Measurements from ENCODE around the gene ZFP36L1.
"Not testable (repeated sequence)": the region's sequence is repeated elsewhere in the genome, so short reads cannot be mapped to it uniquely, and the experiment has no call there.

ZFP36L1 gene

GRCh38 chr14:68784226-68784910 is 8.5 kb downstream of the ZFP36L1 start:
- DNase-seq (ENCODE audit: low read depth in 2 of 2) = no peak

- DNase-seq (ENCODE audit: low read depth in 2 of 2) = no peak
Observed at GRCh38 chr14:68783408-68784225, 9.2 kb downstream of the ZFP36L1 start.

GRCh38 chr14:68782091-68782981 is 10.5 kb downstream of the ZFP36L1 start:
- no peak for DNase-seq (ENCODE audit: low read depth in 2 of 2)

DNA sequence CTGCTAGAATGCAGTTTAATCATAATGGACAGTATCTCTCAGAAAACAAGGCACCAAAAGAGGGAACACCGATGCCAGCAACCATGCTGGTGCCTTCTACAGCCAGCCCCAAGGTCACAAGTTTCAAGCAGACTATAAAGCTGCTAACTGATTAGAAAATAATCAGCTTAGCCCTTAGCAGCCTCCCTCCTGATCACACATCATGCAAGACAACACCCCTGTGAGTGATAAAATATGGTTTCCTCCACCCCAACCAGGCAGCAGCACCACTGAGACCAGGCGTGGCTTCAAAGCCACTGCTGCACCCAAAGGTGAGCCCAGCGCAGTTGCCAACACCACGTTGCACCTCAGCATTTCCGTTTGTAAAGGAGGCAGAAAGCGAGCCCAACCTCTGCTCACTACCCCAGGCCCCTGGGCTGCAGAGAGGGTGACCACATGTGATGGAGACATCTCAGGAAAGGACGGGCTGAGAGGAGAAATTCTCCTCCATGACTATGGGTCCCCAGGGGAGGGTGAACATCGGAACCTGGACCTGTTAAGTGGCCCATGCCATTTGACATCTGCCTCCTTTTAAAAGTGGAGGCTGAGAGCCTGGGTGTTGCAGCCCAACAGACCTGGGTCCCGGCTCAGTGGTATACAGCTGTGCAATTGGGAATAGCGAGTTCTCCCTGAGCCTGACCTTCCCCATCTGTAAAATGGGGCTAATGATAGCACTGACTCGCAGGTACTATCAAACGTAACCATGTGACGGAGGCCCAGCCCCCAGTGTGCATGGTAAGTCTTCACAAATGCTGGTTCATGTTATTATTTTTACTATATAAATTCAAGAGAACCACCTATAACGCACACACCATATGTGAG is 11.5 kb downstream of the ZFP36L1 start:
- DNase-seq (ENCODE audit: low read depth in 2 of 2) = no peak

GRCh38 chr14:68780358-68781160 is 12.3 kb downstream of the ZFP36L1 start:
- DNase-seq (ENCODE audit: low read depth in 2 of 2) = no peak

DNA sequence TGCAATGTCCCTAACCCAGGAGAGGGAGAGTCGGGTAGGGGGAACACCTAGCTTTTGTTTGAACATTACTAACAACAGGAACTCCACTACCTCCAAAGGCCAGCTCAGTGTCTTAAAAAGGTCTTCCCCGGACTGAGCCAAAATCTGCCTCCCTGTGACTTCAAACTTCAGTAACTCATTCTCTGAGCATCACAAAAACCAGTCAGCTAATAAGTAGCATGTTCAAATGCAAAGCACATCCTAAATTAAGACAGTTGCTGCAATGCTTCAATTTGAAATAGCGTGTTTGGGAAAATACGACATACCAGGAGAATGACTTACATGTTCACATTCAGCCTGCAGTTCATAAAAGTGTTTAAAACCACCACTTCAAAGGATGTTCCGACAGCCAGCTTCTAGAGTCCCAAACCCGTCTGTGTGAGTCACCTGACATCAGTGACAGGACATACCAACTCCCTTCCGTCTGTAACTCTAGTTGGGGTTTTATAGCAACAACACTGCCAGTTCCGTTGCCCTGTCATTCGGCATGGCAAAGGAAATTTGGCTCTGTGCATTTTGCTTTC is 13.0 kb downstream of the ZFP36L1 start:
- DNase-seq (ENCODE audit: low read depth in 2 of 2) = no peak

GRCh38 chr14:68777644-68778043 is 15.2 kb downstream of the ZFP36L1 start:
- DNase-seq (ENCODE audit: low read depth in 2 of 2) = no peak

DNA sequence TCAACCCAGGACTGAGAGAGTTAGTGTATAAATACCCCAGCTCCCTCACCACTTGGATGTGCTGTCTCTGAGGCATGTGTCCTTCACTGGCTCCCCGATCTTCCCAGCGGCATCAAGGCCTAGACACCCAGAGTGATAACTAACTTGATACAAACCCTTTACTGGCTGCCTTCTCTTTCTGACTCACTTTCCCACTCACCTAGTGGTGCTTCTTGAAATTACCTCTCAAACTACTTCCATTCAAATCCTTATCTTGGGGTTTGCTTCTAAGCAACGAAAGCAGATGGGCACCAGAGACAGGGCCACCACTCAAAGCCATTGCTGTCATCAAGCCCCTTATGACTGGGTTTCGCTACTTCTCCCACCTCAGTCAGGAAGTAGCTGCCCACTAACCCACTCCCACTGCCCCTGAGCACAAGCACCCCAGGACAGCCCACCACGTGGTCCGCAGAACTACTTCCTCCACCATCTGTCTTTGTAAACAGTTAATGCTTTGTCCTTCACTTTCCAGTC is 17.2 kb downstream of the ZFP36L1 start:
- DNase-seq (ENCODE audit: low read depth in 2 of 2) = no peak

DNA sequence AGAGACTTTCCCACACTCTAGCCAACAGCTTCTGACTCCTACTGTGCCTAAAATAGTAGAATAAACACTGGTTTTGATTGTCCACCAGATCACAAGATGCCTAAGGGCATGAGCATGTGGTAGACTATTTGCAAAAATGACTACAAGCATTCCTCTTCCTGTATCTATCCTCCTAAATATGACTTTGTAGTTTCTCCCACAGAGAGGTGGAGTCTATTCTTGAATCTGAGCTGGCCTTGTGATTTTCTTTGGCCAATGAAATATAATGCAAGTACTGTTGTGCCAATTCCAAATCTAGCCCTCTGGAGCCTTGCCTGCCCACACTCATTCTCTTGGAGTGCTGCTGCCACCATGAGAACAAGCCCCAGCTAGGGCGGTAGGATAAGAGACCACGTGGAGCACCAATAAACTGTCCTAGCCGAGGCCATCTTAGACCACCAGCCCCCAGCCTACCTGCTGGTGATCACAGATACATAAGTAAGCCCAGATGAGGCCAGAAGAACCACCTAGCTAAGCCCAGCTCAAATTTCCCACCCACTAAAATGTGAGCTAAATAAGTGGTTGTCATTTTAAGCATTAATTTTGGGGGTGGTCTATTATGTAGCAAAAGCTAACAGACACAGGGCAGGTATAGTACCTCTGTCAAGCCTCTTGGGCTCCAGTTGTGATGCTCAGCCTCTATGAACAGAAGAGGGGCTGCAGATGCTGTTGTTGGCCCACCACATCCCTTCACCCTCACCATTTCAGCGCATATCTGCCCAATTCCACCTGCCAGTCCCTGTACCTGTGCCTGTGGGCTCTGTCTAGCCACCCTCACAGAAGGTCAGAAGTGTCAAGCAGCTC is 17.9 kb downstream of the ZFP36L1 start:
- no peak for DNase-seq (ENCODE audit: low read depth in 2 of 2)

- DNase-seq (ENCODE audit: low read depth in 2 of 2) = no peak
Observed at GRCh38 chr14:68772761-68773381, 20.0 kb downstream of the ZFP36L1 start.

- no peak for DNase-seq (ENCODE audit: low read depth in 2 of 2)
Observed at GRCh38 chr14:68771631-68772030, 21.2 kb downstream of the ZFP36L1 start.

GRCh38 chr14:68770553-68771286 is 22.1 kb downstream of the ZFP36L1 start:
- no peak for DNase-seq (ENCODE audit: low read depth in 2 of 2)

DNA sequence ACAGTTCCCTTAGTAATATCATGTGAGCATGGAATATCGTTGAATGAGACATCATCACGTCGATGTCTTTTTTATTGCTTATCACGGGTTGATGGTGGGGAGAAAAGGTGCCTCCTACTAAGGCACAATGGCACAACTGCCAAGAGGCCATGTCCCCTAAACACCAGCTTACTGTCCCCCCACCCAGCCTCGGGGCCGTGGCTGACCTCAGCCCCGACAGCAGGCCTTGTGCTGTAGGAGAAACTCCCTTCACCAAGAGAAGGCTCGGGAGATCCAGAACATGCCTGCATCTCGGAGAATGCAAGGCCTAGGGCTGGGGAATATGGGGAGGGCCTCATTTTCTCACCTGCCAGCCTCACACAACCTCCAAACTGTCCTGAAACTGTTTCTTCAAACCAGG is 22.8 kb downstream of the ZFP36L1 start:
- no peak for DNase-seq (ENCODE audit: low read depth in 2 of 2)

DNA sequence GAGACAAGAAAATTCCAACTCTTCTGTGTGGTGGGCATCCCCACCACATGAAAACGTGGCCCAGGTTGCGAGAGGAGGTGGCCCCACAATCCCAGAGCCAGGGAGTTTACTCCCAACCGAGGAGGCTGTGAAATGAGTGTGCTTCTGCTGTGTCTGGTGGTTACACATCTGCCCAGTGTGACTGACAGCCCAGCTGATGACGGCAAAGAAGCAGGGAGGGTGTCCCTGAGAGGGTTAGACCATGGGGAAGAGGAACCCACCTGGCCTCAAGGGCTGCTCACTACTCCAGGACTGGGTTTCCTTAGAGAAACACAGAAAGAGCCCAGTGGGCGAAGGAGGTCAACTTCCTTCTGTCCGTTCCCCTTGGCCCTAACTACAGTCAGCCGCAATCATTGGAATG is 24.6 kb downstream of the ZFP36L1 start:
- DNase-seq (ENCODE audit: low read depth in 2 of 2) = no peak

DNA sequence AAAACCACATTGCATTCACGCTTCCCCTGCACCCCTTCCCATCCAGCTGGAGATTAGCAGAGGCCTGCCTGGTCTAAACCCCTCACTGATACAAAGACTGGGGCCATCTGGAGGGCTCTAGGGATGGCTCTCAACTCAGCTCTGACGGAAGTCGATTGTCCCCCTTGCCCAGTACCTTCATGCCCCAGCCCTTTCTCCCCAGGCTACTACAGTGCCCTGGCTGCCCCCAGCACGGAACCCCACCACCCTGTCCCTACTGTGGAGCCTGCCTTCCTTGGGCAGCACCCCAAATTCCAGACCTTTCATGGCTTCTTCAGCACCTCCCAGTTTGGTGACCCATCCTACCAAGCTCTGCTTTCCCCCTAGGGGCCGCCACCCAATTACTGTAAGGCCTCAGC is 25.6 kb downstream of the ZFP36L1 start:
- DNase-seq (ENCODE audit: low read depth in 2 of 2) = no peak

DNA sequence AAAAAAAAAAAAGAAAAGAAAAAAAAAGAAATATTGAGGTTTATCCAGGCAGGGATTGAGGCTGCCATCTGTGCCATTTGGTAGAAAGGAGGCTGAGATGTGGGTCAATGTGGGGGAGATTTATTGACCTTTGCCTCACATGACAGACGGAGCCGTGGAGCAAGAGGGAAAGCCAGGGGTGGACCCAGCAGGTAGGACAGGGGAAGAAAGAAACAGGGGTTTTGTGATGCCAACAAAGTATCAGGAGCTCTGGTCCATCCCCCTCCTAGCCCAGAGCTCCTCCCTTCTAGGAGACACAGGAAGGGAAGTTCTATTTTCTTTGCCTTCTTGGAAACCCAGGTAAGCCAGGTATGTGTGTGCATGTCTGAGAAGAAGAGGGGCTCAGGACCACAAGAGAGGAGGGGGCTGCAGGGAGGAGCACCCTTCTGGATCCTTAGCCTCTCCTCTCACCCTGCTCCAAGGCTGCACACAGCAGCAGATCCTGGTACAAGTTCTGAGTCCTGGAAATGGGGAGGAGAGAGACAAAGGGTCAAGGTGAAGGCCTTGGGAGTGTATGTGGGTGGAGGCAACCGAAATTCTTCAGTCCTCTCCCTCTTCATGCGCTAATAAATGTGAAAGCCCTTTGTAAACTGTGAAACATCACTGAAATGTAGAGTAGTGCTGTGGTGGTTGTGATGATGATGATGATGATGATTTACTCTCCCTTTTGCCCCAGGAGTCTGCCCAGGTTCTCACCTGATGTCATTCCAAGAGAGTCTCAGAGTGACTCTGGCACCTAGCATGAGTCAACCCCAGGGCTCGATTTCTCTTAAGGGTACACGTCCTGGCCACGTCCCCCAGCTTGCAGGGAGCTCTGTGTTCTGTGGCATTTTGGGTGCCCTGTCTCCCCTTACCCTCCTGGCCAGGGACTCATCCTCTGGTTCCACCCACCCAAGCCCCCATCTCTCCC is 26.3 kb downstream of the ZFP36L1 start:
- no peak for DNase-seq (ENCODE audit: low read depth in 2 of 2)

DNA sequence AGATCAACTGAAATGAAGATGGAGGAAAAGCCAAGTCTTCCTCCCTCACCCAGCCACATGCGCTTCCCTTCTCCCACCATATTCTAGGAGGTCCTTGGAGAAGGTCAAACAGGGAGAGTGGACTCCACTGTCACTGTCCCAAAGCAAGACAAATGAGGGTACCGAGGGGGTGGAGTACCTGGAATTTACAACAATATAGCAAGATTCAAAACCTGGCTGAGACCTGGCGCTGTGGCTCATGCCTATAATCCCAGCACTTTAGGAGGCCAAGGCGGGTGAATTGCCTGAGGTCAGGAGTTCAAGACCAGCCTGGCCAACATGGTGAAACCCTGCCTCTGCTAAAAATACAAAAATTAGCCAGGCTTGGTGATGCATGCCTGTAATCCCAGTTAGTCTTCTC is 29.0 kb downstream of the ZFP36L1 start:
- not testable (repeated sequence) for DNase-seq (ENCODE audit: low read depth in 2 of 2)
